Thyroid gland (tissue), 4 donors: Measurements from ENCODE around the gene BET1L. TPM values are rescaled to one million over a fixed set of nuclear protein-coding genes. Genes with fewer than 3 reads are reported as not detected.

Experiments used
- DNase-seq, 2 donors: peaks; one replicate each; pipeline ENCODE4 v3.0.0-alpha.2; 2019
- H3K27ac ChIP-seq, 3 donors: fragments of 200-600 bp; sonication (generic); 1 replicate in 2 of 3; 2 replicates in 1 of 3; pipeline ENCODE4 v1.5.1; 2016 to 2019; ENCODE audit warnings: mild to moderate bottlenecking in 1 of 3, moderate library complexity in 1 of 3
- H3K27me3 ChIP-seq: fragments of 200-600 bp; sonication (generic); one replicate; pipeline ENCODE4 v1.5.1; 2019
- H3K36me3 ChIP-seq, 2 donors: fragments of 200-600 bp; sonication (generic); one replicate each; pipeline ENCODE4 v1.5.1; 2016 to 2019
- H3K4me1 ChIP-seq, 2 donors: fragments of 200-600 bp; sonication (generic); one replicate each; pipeline ENCODE4 v1.5.1; 2017 to 2019
- H3K4me3 ChIP-seq, 3 donors: fragments of 200-600 bp; sonication (generic); replicated peaks in 1 of 3; 1 replicate in 2 of 3; 2 replicates in 1 of 3; pipeline ENCODE4 v1.5.1; 2016; ENCODE audit warnings: mild to moderate bottlenecking in 1 of 3
- H3K9me3 ChIP-seq: fragments of 200-600 bp; sonication (generic); one replicate; pipeline ENCODE4 v1.5.1; 2017
- POLR2A ChIP-seq, 2 donors: fragments of 450-650 bp; IDR thresholded peaks; one replicate each; pipeline ENCODE4 v1.6.1; 2017; ENCODE audit warnings: antibody characterized with exemption in 2 of 2, mild to moderate bottlenecking in 2 of 2, moderate library complexity in 1 of 2
- WGBS, 2 donors: methylation state at CpG; one replicate each; pipeline ENCODE4 v1.1.5; 2017; 5-methylcytosine and 5-hydroxymethylcytosine counted together
- intact Hi-C: fragments of 100-400 bp; cut with DNase I; formaldehyde crosslinking; loops from one replicate; pipeline ENCODE4 v1.15.1; 2023
- total RNA-seq, 4 donors: library from RNA; depleted of rRNA; stranded (reverse); fragments of >200 nt; gene quantifications; one replicate each; pipeline ENCODE4 v1.2.3, GENCODE V29; 2016
- TF ChIP-seq, protein P1 (sequence below), 6 experiments: fragments of 200-600 bp in 3 of 6; fragments of 450-650 bp in 3 of 6; sonication (generic) in 3 of 6; IDR thresholded peaks; one replicate each; pipeline ENCODE4 v1.5.1; 2016 to 2019; ENCODE audit warnings: antibody characterized with exemption in 6 of 6, mild to moderate bottlenecking in 2 of 6, inconsistent platforms in 1 of 6, moderate library complexity in 1 of 6

BET1L gene, protein sequence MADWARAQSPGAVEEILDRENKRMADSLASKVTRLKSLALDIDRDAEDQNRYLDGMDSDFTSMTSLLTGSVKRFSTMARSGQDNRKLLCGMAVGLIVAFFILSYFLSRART
- 10 to 100 TPM; 22.2 to 39.5 (median 33.8) TPM for total RNA-seq

DNA sequence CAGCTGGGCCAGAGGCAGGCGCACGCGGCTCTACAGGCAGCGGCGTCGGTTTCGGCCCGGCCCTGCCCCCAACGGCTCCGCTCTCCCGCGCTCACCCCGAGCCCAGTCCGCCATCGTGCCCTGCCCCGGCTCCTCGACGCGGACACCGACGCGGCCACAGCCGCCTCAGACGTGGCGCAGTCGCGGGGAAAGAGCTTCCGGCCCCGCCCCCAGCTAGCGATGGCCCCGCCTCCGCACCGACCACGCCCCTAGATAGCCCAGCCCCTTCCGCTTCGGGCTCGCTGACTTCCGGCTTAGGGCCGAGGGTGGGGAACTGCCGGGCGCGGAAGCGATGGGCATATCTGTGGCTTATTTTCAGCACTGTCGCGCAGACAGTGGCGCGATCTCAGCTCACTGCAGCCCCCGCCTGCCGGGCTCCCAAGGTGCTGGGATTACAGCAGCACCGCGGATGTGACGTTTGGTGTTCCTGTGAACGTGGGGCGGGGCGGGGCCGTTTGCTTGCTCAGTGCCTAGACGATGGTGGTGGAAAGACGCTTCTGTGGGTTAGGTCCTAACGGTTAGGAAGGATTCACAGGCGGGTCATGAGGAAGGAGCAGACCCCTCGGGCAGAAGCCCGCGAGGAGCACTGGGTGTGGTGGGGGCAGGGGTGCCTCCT, at the start of gene BET1L, which contains the start of gene RIC8A:
Gene BET1L (minus strand): TSS at position 192 of the 655 bp plus-strand sequence. CDS start 78 bp downstream, at position 114.
Gene RIC8A (plus strand): TSS at position 501 of the 655 bp plus-strand sequence. CDS start 1,147 bp downstream, outside the sequence.
- TF ChIP-seq POLR2A (IDR thresholded peaks at IDR 0.05): peak; percentile 39 to 94
- TF ChIP-seq, protein P1, sequence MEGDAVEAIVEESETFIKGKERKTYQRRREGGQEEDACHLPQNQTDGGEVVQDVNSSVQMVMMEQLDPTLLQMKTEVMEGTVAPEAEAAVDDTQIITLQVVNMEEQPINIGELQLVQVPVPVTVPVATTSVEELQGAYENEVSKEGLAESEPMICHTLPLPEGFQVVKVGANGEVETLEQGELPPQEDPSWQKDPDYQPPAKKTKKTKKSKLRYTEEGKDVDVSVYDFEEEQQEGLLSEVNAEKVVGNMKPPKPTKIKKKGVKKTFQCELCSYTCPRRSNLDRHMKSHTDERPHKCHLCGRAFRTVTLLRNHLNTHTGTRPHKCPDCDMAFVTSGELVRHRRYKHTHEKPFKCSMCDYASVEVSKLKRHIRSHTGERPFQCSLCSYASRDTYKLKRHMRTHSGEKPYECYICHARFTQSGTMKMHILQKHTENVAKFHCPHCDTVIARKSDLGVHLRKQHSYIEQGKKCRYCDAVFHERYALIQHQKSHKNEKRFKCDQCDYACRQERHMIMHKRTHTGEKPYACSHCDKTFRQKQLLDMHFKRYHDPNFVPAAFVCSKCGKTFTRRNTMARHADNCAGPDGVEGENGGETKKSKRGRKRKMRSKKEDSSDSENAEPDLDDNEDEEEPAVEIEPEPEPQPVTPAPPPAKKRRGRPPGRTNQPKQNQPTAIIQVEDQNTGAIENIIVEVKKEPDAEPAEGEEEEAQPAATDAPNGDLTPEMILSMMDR (IDR thresholded peaks at IDR 0.05): no peak
- Histone ChIP-seq H3K4me1 (peaks cover 21 to 32% of the 10 kb centered on the region in 2 donors), H3K27ac (peak within 1 kb of the TSS; percentile 57 to 96 (median 94)), H3K27me3 (no peaks in the 10 kb centered on the region), H3K36me3 (peaks cover 30 to 40% of the 10 kb centered on the region in 2 donors), H3K9me3 (no peaks in the 10 kb centered on the region), H3K4me3 (peak within 1 kb of the TSS; percentile 88 to 96 (median 94))
- WGBS, 2 donors: 0% methylated on average over 19 to 45 of the region's 63 CpGs
- intact Hi-C loops: loop anchor here (10.0 kb wide), 3 partner anchors 77 to 297 kb away; partner anchors contain the start of genes PGGHG, PTDSS2 and RNH1
- DNase-seq: peak; percentile 98

DNA sequence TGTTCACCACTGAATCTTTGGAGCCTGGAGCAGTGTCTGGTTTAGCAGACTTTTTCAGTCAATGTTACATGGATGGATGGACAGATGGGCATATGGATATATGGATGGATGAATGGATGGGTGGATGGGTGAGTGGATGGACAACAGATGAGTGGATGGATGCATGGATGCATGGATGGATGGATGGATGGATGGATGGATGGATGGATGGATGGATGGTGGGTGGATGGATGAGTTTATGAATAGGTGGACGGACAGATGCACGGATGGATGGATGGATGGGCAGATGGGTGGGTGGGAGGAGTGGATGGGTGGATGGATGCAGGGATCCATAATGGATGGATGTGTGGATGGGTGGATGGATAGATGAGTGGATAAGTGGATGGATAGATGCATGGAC, 48.6 kb upstream of the BET1L start:
- intact Hi-C loops: no loop called here
- peaks cover 17 to 24% of the 10 kb centered on the region in 2 donors for H3K36me3 ChIP-seq
- no peaks in the 10 kb centered on the region for H3K9me3 ChIP-seq
- DNase-seq: no peak
- H3K27ac ChIP-seq: no peak overlapping the region
- no peak for TF ChIP-seq POLR2A (IDR thresholded peaks at IDR 0.05)
- no peak overlapping the region for H3K4me3 ChIP-seq
- no peaks in the 10 kb centered on the region for H3K4me1 ChIP-seq
- WGBS, 2 donors: 91% methylated on average over 2 of the region's 2 CpGs
- H3K27me3 ChIP-seq: no peaks in the 10 kb centered on the region

DNA sequence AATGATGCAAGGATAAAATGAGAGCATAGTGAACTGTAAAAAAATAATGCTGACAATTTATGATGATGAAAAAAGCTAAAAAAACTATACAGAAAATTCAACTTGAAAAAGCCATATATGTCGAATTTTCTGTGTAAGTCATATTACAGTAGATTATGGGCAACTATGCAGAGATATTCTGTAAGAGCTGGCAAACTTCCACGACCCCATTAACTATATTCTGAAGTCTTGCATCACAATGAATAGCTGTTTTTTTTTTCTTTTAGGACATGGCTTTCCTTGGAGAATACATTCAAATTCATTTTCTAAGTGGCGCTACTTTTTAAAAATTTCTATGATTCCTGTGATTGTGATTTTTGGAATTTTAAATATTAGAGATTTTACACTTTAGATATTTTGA, 48.0 kb upstream of the BET1L start:
- Histone ChIP-seq H3K4me3 (no peak overlapping the region), H3K27me3 (no peaks in the 10 kb centered on the region), H3K27ac (no peak overlapping the region), H3K9me3 (no peaks in the 10 kb centered on the region), H3K36me3 (peaks cover 21 to 26% of the 10 kb centered on the region in 2 donors), H3K4me1 (no peaks in the 10 kb centered on the region)
- TF ChIP-seq, protein P1 (IDR thresholded peaks at IDR 0.05): no peak
- TF ChIP-seq POLR2A (IDR thresholded peaks at IDR 0.05): no peak
- no peak for DNase-seq
- 64 to 69% methylated on average over 3 of the region's 3 CpGs for WGBS, 2 donors
- intact Hi-C loops: no loop called here

DNA sequence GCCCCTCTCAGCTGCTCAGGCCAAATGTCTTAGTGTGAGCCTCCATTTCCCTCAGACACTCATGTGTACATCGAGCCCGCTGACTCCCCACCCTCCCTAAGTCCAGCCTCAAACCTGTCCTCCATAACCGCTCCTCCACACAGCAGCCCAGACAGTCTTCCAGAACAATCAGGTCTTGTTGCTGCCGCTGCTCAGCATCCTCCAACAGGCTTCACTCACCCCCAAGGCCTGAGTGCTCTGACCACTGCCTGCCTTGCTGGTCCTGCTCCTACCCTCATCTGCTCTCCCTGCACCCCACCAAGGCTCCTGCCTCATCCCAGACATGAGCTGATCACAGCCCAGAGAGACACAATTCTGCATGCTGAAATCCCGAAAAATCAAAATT, 46.7 kb upstream of the BET1L start:
- H3K27ac ChIP-seq: no peak overlapping the region
- H3K9me3 ChIP-seq: no peaks in the 10 kb centered on the region
- no peaks in the 10 kb centered on the region for H3K27me3 ChIP-seq
- TF ChIP-seq, protein P1 (IDR thresholded peaks at IDR 0.05): no peak
- TF ChIP-seq POLR2A (IDR thresholded peaks at IDR 0.05): no peak
- WGBS, 2 donors: 90 to 93% methylated on average over 5 of the region's 5 CpGs
- H3K4me3 ChIP-seq: no peak overlapping the region
- H3K36me3 ChIP-seq: peaks cover 28 to 32% of the 10 kb centered on the region in 2 donors
- intact Hi-C loops: no loop called here
- H3K4me1 ChIP-seq: no peaks in the 10 kb centered on the region
- DNase-seq: no peak

DNA sequence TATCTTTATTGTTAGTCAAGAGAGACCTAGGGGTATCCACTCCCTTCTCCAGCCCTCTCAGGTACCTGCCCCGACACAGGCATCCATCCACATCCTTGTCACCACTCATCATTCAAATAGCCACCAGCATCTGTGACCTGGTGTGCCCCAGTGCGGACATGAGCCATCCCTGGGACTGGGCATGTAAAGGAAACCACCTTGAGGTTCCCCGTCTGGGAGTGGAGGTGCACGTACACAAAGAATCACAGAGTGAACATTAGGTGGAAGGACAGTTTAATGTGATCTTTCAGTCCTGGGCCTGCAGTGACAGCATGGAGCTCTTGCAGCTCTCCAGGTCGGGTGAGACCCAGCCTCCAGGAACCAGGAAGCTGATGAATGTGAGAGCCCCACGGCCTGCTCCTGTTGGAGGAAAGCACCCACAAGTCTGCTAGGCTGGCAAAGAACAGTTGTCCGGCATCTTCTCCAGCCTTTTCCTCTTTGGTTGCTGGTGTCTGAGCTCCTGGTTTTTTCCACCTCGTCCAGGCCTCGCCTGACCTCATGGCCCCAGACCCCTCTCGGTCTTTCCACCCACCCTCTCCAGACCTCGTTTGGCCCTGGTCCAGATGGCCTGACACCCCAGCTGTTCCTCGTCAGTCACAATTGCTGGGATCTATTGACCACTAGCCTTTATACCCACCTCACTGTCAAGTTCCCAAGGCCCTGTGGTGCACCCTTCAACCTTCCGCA, 46.1 kb upstream of the BET1L start:
- Histone ChIP-seq H3K27me3 (no peaks in the 10 kb centered on the region), H3K36me3 (peaks cover 33 to 37% of the 10 kb centered on the region in 2 donors), H3K9me3 (no peaks in the 10 kb centered on the region), H3K27ac (no peak overlapping the region), H3K4me3 (no peak overlapping the region), H3K4me1 (no peaks in the 10 kb centered on the region)
- intact Hi-C loops: no loop called here
- DNase-seq: no peak
- TF ChIP-seq, protein P1 (IDR thresholded peaks at IDR 0.05): no peak
- TF ChIP-seq POLR2A (IDR thresholded peaks at IDR 0.05): no peak
- 86 to 91% methylated on average over 13 of the region's 13 CpGs for WGBS, 2 donors
